RWPE1 (cell line): Measurements from ENCODE around the gene HEATR5A.

Source experiments
- CTCF ChIA-PET: fragments of 350-600 bp; sonication (Branson Sonifier 250); formaldehyde crosslinking; extraction: SDS; loops from one replicate; lab custom pipeline; 2021; lab: Yijun Ruan, JAX
- POLR2A ChIA-PET: fragments of 400-600 bp; formaldehyde crosslinking; extraction: SDS; loops from one replicate; lab custom pipeline; 2020; ENCODE audit warnings: antibody characterized with exemption; ENCODE audit not compliant: low non-redundant PET; lab: Yijun Ruan, JAX
- DNase-seq: peaks from one replicate; pipeline ENCODE4 v3.0.0; 2012; ENCODE audit warnings: low spot score
- H3K27ac ChIP-seq: fragments of 450-650 bp; 2 replicates; pipeline ENCODE4 v1.5.1; 2017
- TF ChIP-seq, protein P1 (sequence below): fragments of 450-650 bp; conservative IDR thresholded peaks from 2 replicates; pipeline ENCODE4 v1.5.1; 2017; ENCODE audit warnings: low read depth, mild to moderate bottlenecking

HEATR5A gene

DNA sequence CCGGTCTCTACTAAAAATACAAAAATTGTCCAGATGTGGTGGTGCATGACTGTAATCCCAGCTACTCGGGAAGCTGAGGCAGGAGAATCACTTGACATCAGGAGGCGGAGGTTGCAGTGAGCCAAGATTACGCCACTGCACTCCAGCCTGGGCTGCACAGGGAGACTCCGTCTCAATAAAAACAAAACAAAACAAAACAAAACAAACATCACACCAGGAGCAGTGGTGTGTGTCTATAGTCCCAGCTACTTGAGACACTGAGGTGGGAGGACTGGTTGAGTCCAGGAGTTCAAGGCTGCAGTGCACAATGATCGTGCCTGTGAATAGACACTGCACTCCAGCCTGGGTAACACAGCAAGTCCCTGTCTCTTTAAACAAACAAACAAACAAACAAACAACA, 123.2 kb downstream of the HEATR5A start:
- no peak for DNase-seq
- TF ChIP-seq, protein P1, sequence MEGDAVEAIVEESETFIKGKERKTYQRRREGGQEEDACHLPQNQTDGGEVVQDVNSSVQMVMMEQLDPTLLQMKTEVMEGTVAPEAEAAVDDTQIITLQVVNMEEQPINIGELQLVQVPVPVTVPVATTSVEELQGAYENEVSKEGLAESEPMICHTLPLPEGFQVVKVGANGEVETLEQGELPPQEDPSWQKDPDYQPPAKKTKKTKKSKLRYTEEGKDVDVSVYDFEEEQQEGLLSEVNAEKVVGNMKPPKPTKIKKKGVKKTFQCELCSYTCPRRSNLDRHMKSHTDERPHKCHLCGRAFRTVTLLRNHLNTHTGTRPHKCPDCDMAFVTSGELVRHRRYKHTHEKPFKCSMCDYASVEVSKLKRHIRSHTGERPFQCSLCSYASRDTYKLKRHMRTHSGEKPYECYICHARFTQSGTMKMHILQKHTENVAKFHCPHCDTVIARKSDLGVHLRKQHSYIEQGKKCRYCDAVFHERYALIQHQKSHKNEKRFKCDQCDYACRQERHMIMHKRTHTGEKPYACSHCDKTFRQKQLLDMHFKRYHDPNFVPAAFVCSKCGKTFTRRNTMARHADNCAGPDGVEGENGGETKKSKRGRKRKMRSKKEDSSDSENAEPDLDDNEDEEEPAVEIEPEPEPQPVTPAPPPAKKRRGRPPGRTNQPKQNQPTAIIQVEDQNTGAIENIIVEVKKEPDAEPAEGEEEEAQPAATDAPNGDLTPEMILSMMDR = no peak
- no peak overlapping the region for H3K27ac ChIP-seq
- POLR2A ChIA-PET = no interaction called here
- CTCF ChIA-PET = interaction anchor here (0.6 to 1.0 kb wide), 3 partner anchors 10 to 25 kb away, joined by 3 to 4 read pairs (median 3); no protein-coding TSS in a partner anchor

DNA sequence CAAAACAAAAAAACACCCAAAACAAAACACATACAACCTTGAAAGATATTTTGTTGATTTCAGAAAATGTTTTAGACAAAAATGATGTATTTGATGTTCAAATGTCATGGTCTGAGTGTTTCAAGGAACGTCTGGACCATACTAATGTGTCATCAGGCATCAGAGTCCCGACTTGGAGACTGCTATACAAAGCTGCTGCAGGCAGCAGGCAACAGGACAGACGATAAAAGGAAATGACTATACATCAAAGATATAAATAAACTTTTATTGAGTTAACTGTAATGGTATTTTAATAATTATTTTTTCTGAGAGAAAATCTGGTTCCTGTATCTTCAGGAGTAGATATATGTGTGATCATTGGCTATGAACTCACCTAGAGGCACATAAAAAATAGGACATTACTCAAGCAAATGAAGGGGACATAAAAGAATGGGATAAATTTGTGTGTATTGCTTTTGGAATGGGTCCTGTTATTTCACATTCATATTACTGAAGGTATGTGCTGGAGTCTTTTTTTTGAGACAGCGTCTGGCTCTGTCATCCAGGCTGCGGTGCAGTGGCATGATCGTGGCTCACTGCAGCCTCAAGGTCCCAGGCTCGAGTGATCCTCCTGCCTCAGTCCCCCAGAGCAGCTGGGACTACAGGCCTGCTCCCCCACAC, 125.5 kb downstream of the HEATR5A start:
- ChIA-PET CTCF (no interaction called here), POLR2A (no interaction called here)
- DNase-seq = no peak
- TF ChIP-seq, protein P1 = no peak
- no peak overlapping the region for H3K27ac ChIP-seq

DNA sequence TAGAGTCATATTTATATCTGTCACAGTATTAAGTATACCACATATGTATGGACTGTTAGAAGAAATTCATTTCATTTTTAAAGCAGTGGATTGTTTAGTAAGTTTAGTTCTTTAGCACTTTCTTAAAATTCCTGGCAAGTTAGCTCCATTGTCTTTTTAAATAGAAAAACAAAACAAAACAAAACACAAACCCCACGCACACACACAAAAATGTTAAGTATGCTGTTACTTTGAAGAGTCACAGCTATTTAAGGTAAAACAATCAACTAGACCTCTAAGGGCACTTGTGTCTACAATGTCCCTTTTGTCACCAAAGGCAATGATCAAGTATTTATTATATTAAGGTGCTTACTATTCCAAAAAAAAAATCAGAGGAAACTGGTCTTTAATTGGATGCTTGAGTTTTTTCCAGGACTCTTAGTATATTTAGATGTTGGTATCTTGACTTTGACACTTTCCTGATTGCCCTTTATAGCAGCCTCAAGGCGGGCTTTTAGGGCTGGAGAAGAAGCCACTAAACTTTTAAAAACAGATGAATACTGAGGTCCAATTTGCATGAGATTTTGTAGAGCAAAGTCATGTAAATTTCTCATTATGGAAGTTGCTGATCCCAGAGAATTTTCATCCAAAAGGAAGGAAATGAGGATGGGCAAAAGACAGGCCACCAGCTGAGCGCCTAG, 127.3 kb downstream of the HEATR5A start:
- TF ChIP-seq, protein P1 = no peak
- ChIA-PET CTCF (no interaction called here), POLR2A (no interaction called here)
- no peak overlapping the region for H3K27ac ChIP-seq
- no peak for DNase-seq

DNA sequence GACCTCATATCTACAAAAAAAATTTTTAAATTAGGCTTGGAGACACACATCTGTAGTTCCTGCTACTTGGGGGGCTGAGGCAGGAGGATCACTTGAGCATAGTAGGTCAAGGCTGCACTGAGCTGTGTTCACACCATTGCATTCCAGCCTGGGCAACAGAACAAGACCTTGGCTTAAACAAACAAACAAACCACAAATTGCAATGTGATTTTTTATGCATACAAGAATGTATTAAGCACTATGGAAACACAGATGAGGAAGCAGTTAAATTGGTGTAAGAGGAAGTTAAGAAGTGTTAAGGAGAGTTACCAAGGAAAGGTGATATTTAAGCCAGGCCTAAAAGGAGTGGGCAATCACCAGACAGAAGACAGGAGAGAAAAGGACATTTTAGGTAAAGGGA, 129.1 kb downstream of the HEATR5A start:
- TF ChIP-seq, protein P1 = no peak
- CTCF ChIA-PET = interaction anchor here (0.5 to 1.0 kb wide), 2 partner anchors 9 to 12 kb away, joined by 4 read pairs; no protein-coding TSS in a partner anchor
- POLR2A ChIA-PET = no interaction called here
- no peak overlapping the region for H3K27ac ChIP-seq
- DNase-seq = no peak

DNA sequence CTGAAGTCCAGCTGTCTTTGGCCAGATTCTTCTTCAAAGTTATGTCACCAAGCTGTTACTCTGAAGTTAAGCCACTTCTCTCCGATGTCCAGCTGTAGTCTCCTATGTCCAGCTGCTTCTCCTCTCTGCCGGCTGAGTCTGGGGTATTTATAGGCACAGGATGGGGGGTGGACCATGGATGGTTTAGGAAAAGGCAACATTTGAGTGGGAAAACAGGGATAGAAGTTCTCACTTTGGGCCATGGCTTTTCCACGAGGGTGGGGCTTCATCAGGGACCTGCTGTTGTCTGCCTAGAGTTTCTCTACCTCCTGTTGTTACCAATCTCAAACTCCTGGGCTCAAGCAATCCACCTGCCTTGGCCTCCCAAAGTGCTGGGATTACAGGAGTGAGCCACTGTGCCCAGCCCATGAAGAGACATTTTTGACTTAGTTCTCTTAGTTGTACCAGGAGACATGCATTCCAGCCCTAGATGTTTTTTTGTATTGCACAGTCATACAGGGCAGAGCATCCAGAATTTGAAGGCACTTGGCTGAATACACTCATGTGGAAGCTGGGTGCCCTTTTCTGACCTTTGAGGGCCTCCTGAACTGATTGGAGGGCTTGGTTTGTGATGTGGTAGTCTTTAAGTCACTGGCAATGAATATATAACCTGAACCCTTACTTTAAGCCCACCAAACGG, 132.9 kb downstream of the HEATR5A start:
- CTCF ChIA-PET = interaction anchor here (0.7 kb wide), 1 partner anchor 10 kb away, joined by 4 read pairs; no protein-coding TSS in a partner anchor
- no peak overlapping the region for H3K27ac ChIP-seq
- POLR2A ChIA-PET = no interaction called here
- DNase-seq = no peak
- TF ChIP-seq, protein P1 = no peak
